Measurements from ENCODE around the gene PPP1R2. TPM values are rescaled to one million over a fixed set of nuclear protein-coding genes. Genes with fewer than 3 reads are reported as not detected.

The PPP1R2 gene
- total RNA-seq, 1 experiment from 2014 or later: 38.3 TPM

GRCh38 chr3:195549931-195550519 lies 6.9 kb upstream of the PPP1R2 start:
- H2BK20ac ChIP-seq (ENCODE audit: low read depth, low read length, poor library complexity, severe bottlenecking): no peak overlapping the region
- no peak overlapping the region for H2AFZ ChIP-seq (ENCODE audit: low read length)
- H3K14ac ChIP-seq (ENCODE audit: insufficient read depth, low read length): no peak overlapping the region
- H3K56ac ChIP-seq (ENCODE audit: insufficient read length, low read depth, low read length): no peak overlapping the region
- H3K4ac ChIP-seq (ENCODE audit: low read depth, low read length): no peak overlapping the region
- no peak overlapping the region for H2AK5ac ChIP-seq (ENCODE audit: insufficient read length, low read length)
- H4K91ac ChIP-seq (ENCODE audit: insufficient read length, low read depth, low read length): no peak overlapping the region
- no peaks in the 10 kb centered on the region for H3K9me3 Mint-ChIP-seq
- TF ChIP-seq CTCF (conservative IDR thresholded peaks at IDR 0.05): no peak
- H3K27me3 ChIP-seq (ENCODE audit: insufficient read depth, low read length): no peaks in the 10 kb centered on the region; the same call in 1 of the 2 replicates
- no peak overlapping the region for H3K23ac ChIP-seq (ENCODE audit: insufficient read length, low read depth, low read length)
- peaks cover 21 to 38% of the 10 kb centered on the region in 2 experiments for H3K4me1 Mint-ChIP-seq
- peaks cover 6% of the 10 kb centered on the region; the same call in 1 of the 2 replicates for H3K4me1 ChIP-seq (ENCODE audit: insufficient read depth, low read length)
- no peak overlapping the region for H3K27ac ChIP-seq (ENCODE audit: insufficient read length, low read depth, low read length)
- no peak overlapping the region for H4K8ac ChIP-seq (replicated peaks; ENCODE audit: insufficient read length, low read depth, low read length)
- peaks cover 24% of the 10 kb centered on the region for H3K27me3 Mint-ChIP-seq (ENCODE audit: low read depth)
- H2BK5ac ChIP-seq (ENCODE audit: insufficient read length, low read length): no peak overlapping the region
- H4K20me1 ChIP-seq (ENCODE audit: control insufficient read depth, insufficient read depth, insufficient read length): no peaks in the 10 kb centered on the region
- H2BK15ac ChIP-seq (ENCODE audit: low read depth, low read length): no peak overlapping the region
- H2BK120ac ChIP-seq (ENCODE audit: low read depth, low read length, poor library complexity, severe bottlenecking): no peak overlapping the region
- H2BK12ac ChIP-seq (ENCODE audit: insufficient read length, low read depth, low read length): no peak overlapping the region
- peaks cover 0 to 2% (median 0%) of the 10 kb centered on the region in 3 experiments; a peak in 1 of 7 replicates for H3K36me3 Mint-ChIP-seq (ENCODE audit: insufficient read depth in 1 of 3, low read depth in 3 of 3)
- no peaks in the 10 kb centered on the region for H3K79me1 ChIP-seq (ENCODE audit: insufficient read depth, low read depth, low read length, poor library complexity, severe bottlenecking)
- H3K9ac ChIP-seq (ENCODE audit: extremely low read depth, insufficient read length, low read length): no peak overlapping the region
- H3K18ac ChIP-seq (ENCODE audit: insufficient read length, low read depth, low read length): no peak overlapping the region
- H3K9me3 ChIP-seq (ENCODE audit: control insufficient read depth, low read depth, low read length): no peaks in the 10 kb centered on the region
- H3K4me3 Mint-ChIP-seq: no peak overlapping the region; a peak in 1 of 5 replicates
- no peak overlapping the region for H3T11ph ChIP-seq (ENCODE audit: low read length)
- H3K79me2 ChIP-seq (ENCODE audit: insufficient read depth, low read length): no peaks in the 10 kb centered on the region
- no peak overlapping the region for H3K4me2 ChIP-seq (ENCODE audit: insufficient read depth, insufficient read length, low read length)
- no peaks in the 10 kb centered on the region for H3K23me2 ChIP-seq (ENCODE audit: insufficient read length, low read depth, low read length, poor library complexity, severe bottlenecking)
- no peak overlapping the region for H4K5ac ChIP-seq (ENCODE audit: insufficient read length, low read depth, low read length)
- no peak for DNase-seq
- no CpG with 5 or more reads among the region's 9 CpGs for WGBS (ENCODE audit: extremely low coverage, insufficient read length, low lambda C conversion rate)
- no peak overlapping the region; a peak in 1 of 7 replicates for H3K27ac Mint-ChIP-seq
